Activated CD4-positive, alpha-beta memory T cell treated with anti-CD3 and anti-CD28 coated beads, Interleukin-2, amount 10 ng/mL, durations not matched to agents 7 days and 5 days (primary cell): ENCODE measurements around the gene PRDM12. TPM values are rescaled to one million over a fixed set of nuclear protein-coding genes. Genes with fewer than 3 reads are reported as not detected.

Experiments
- CTCF ChIA-PET: fragments of 350-600 bp; sonication (Branson Sonifier 250); formaldehyde crosslinking; loops from one replicate; lab custom pipeline; 2021; ENCODE audit warnings: antibody characterized with exemption, inconsistent platforms; lab: Charles Lee
- POLR2A ChIA-PET: fragments of 350-600 bp; sonication (Branson Sonifier 250); formaldehyde crosslinking; loops from one replicate; lab custom pipeline; 2021; ENCODE audit warnings: antibody characterized with exemption; lab: Charles Lee
- DNase-seq: peaks from one replicate; pipeline ENCODE4 v3.0.0-alpha.2; 2020
- H3K27ac Mint-ChIP-seq: one replicate; pipeline ENCODE4 v1.8.0; 2021; ENCODE audit warnings: mild to moderate bottlenecking, mixed read lengths
- H3K27me3 Mint-ChIP-seq: one replicate; pipeline ENCODE4 v1.8.0; 2021; ENCODE audit warnings: mixed read lengths
- H3K36me3 Mint-ChIP-seq: one replicate; pipeline ENCODE4 v1.8.0; 2021; ENCODE audit warnings: low read depth, mixed read lengths
- H3K4me1 Mint-ChIP-seq: one replicate; pipeline ENCODE4 v1.8.0; 2021; ENCODE audit warnings: mixed read lengths
- H3K4me3 Mint-ChIP-seq: one replicate; pipeline ENCODE4 v1.8.0; 2021; ENCODE audit warnings: mild to moderate bottlenecking, mixed read lengths
- H3K9me3 Mint-ChIP-seq: one replicate; pipeline ENCODE4 v1.8.0; 2021; ENCODE audit warnings: mixed read lengths
- total RNA-seq, 2 experiments: library from RNA; stranded (reverse); gene quantifications; one replicate each; pipeline ENCODE4 v1.2.3, GENCODE V29; 2021

PRDM12 gene
- total RNA-seq, 2 experiments from 2014 or later: not detected

- POLR2A ChIA-PET: interaction anchor here (2.0 to 5.1 kb wide), 2 partner anchors 10 to 14 kb away, joined by 17 to 48 read pairs; no protein-coding TSS in a partner anchor
- Mint-ChIP-seq H3K4me3 (peak overlapping the region; percentile 89), H3K27me3 (peaks cover 3% of the 10 kb centered on the region), H3K36me3 (peaks cover 27% of the 10 kb centered on the region), H3K9me3 (peaks cover 6% of the 10 kb centered on the region), H3K4me1 (peaks cover 59% of the 10 kb centered on the region), H3K27ac (no peak overlapping the region)
- CTCF ChIA-PET: interaction anchor here (0.6 to 2.9 kb wide), 6 partner anchors 8 to 353 kb away, joined by 3 to 20 read pairs (median 12); partner anchors contain the start of gene FUBP3
- no peak for DNase-seq
These were observed 27.9 kb downstream of the PRDM12 start for GRCh38 chr9:130692321-130692720.

- H3K9me3 Mint-ChIP-seq: peaks cover 6% of the 10 kb centered on the region
- ChIA-PET POLR2A (interaction anchor here (0.7 to 5.1 kb wide), 12 partner anchors 8 to 955 kb away, joined by 3 to 48 read pairs (median 5); partner anchors contain the start of genes FUBP3 and NUP214), CTCF (interaction anchor here (0.8 to 2.9 kb wide), 10 partner anchors 9 to 233 kb away, joined by 3 to 20 read pairs (median 6); partner anchors contain the start of gene FUBP3)
- DNase-seq: no peak
- H3K36me3 Mint-ChIP-seq: peaks cover 32% of the 10 kb centered on the region
- peak overlapping the region; percentile 89 for H3K4me3 Mint-ChIP-seq
- H3K27me3 Mint-ChIP-seq: no peaks in the 10 kb centered on the region
- peaks cover 55% of the 10 kb centered on the region for H3K4me1 Mint-ChIP-seq
- H3K27ac Mint-ChIP-seq: peak overlapping the region; percentile 85
These were observed 28.7 kb downstream of the PRDM12 start for GRCh38 chr9:130693101-130693425.

GRCh38 chr9:130693426-130694191 lies 29.2 kb downstream of the PRDM12 start, which contains the start of gene EXOSC2:
Gene EXOSC2, plus strand, starts transcription at chr9:130693780. Its CDS starts 12 bp downstream, at chr9:130693792.
- ChIA-PET CTCF (interaction anchor here (0.8 to 2.9 kb wide), 10 partner anchors 8 to 233 kb away, joined by 3 to 20 read pairs (median 6); partner anchors contain the start of gene FUBP3), POLR2A (interaction anchor here (0.7 to 5.1 kb wide), 13 partner anchors 8 to 956 kb away, joined by 3 to 48 read pairs (median 5); partner anchors contain the start of genes FUBP3 and NUP214)
- Mint-ChIP-seq H3K27me3 (no peaks in the 10 kb centered on the region), H3K4me3 (peak within 1 kb of the TSS; percentile 89), H3K9me3 (peaks cover 6% of the 10 kb centered on the region), H3K36me3 (peaks cover 36% of the 10 kb centered on the region), H3K27ac (peak within 1 kb of the TSS; percentile 85), H3K4me1 (peaks cover 55% of the 10 kb centered on the region)
- DNase-seq: peak; percentile 99

GRCh38 chr9:130694205-130694604 lies 29.8 kb downstream of the PRDM12 start:
- Mint-ChIP-seq H3K27ac (peak overlapping the region; percentile 85), H3K9me3 (peaks cover 6% of the 10 kb centered on the region), H3K4me1 (peaks cover 61% of the 10 kb centered on the region), H3K4me3 (peak overlapping the region; percentile 89), H3K36me3 (peaks cover 42% of the 10 kb centered on the region), H3K27me3 (no peaks in the 10 kb centered on the region)
- CTCF ChIA-PET: interaction anchor here (1.0 to 2.9 kb wide), 5 partner anchors 8 to 234 kb away, joined by 3 to 17 read pairs (median 12); no protein-coding TSS in a partner anchor
- DNase-seq: no peak
- POLR2A ChIA-PET: interaction anchor here (0.9 to 5.1 kb wide), 8 partner anchors 10 to 431 kb away, joined by 3 to 48 read pairs (median 6); partner anchors contain the start of genes FUBP3 and NUP214

GRCh38 chr9:130696139-130696650 lies 31.8 kb downstream of the PRDM12 start:
- H3K4me3 Mint-ChIP-seq: no peak overlapping the region
- H3K4me1 Mint-ChIP-seq: peaks cover 50% of the 10 kb centered on the region
- POLR2A ChIA-PET: interaction anchor here (1.2 to 5.1 kb wide), 2 partner anchors 10 to 14 kb away, joined by 5 to 48 read pairs; no protein-coding TSS in a partner anchor
- no peak overlapping the region for H3K27ac Mint-ChIP-seq
- DNase-seq: no peak
- H3K27me3 Mint-ChIP-seq: no peaks in the 10 kb centered on the region
- H3K36me3 Mint-ChIP-seq: peaks cover 53% of the 10 kb centered on the region
- H3K9me3 Mint-ChIP-seq: peaks cover 6% of the 10 kb centered on the region
- CTCF ChIA-PET: interaction anchor here (0.9 to 1.5 kb wide), 3 partner anchors 10 to 14 kb away, joined by 3 to 7 read pairs (median 4); no protein-coding TSS in a partner anchor

- H3K27ac Mint-ChIP-seq: peak overlapping the region; percentile 7
- DNase-seq: no peak
- H3K9me3 Mint-ChIP-seq: peaks cover 4% of the 10 kb centered on the region
- H3K4me1 Mint-ChIP-seq: peaks cover 48% of the 10 kb centered on the region
- CTCF ChIA-PET: no interaction called here
- POLR2A ChIA-PET: interaction anchor here (5.1 kb wide), 1 partner anchor 10 kb away, joined by 48 read pairs; no protein-coding TSS in a partner anchor
- H3K4me3 Mint-ChIP-seq: no peak overlapping the region
- H3K27me3 Mint-ChIP-seq: no peaks in the 10 kb centered on the region
- peaks cover 61% of the 10 kb centered on the region for H3K36me3 Mint-ChIP-seq
These were observed 32.6 kb downstream of the PRDM12 start for GRCh38 chr9:130696996-130697395.

- peaks cover 38% of the 10 kb centered on the region for H3K4me1 Mint-ChIP-seq
- no peak for DNase-seq
- POLR2A ChIA-PET: interaction anchor here (1.6 kb wide), 1 partner anchor 10 kb away, joined by 5 read pairs; no protein-coding TSS in a partner anchor
- no peak overlapping the region for H3K27ac Mint-ChIP-seq
- H3K27me3 Mint-ChIP-seq: no peaks in the 10 kb centered on the region
- no peak overlapping the region for H3K4me3 Mint-ChIP-seq
- no peaks in the 10 kb centered on the region for H3K9me3 Mint-ChIP-seq
- CTCF ChIA-PET: interaction anchor here (0.9 to 3.9 kb wide), 6 partner anchors 9 to 34 kb away, joined by 3 to 25 read pairs (median 4); no protein-coding TSS in a partner anchor
- peaks cover 74% of the 10 kb centered on the region for H3K36me3 Mint-ChIP-seq
These were observed 34.1 kb downstream of the PRDM12 start for GRCh38 chr9:130698514-130698913.

- Mint-ChIP-seq H3K36me3 (peaks cover 79% of the 10 kb centered on the region), H3K27ac (no peak overlapping the region), H3K9me3 (no peaks in the 10 kb centered on the region), H3K27me3 (no peaks in the 10 kb centered on the region), H3K4me1 (peaks cover 38% of the 10 kb centered on the region), H3K4me3 (no peak overlapping the region)
- ChIA-PET POLR2A (interaction anchor here (1.0 to 1.6 kb wide), 2 partner anchors 10 to 14 kb away, joined by 3 to 5 read pairs; no protein-coding TSS in a partner anchor), CTCF (interaction anchor here (0.9 to 3.9 kb wide), 6 partner anchors 8 to 33 kb away, joined by 3 to 25 read pairs (median 4); no protein-coding TSS in a partner anchor)
- DNase-seq: no peak
These were observed 34.7 kb downstream of the PRDM12 start for GRCh38 chr9:130699047-130699446.

- POLR2A ChIA-PET: interaction anchor here (0.6 to 1.6 kb wide), 5 partner anchors 8 to 362 kb away, joined by 3 to 5 read pairs (median 3); partner anchors contain the start of gene EXOSC2
- DNase-seq: peak; percentile 72
- no peak overlapping the region for H3K27ac Mint-ChIP-seq
- H3K36me3 Mint-ChIP-seq: peaks cover 70% of the 10 kb centered on the region
- H3K4me3 Mint-ChIP-seq: no peak overlapping the region
- H3K27me3 Mint-ChIP-seq: no peaks in the 10 kb centered on the region
- no peaks in the 10 kb centered on the region for H3K9me3 Mint-ChIP-seq
- peaks cover 22% of the 10 kb centered on the region for H3K4me1 Mint-ChIP-seq
- CTCF ChIA-PET: interaction anchor here (0.7 to 3.9 kb wide), 30 partner anchors 9 to 345 kb away, joined by 3 to 25 read pairs (median 4); partner anchors contain the start of gene EXOSC2
These were observed 36.9 kb downstream of the PRDM12 start for GRCh38 chr9:130701059-130702022.

GRCh38 chr9:130703501-130703900 lies 39.1 kb downstream of the PRDM12 start:
- Mint-ChIP-seq H3K27me3 (no peaks in the 10 kb centered on the region), H3K4me1 (peaks cover 7% of the 10 kb centered on the region), H3K36me3 (peaks cover 54% of the 10 kb centered on the region), H3K27ac (no peak overlapping the region), H3K9me3 (no peaks in the 10 kb centered on the region), H3K4me3 (no peak overlapping the region)
- no peak for DNase-seq
- ChIA-PET CTCF (no interaction called here), POLR2A (interaction anchor here (7.4 kb wide), 1 partner anchor 9 kb away, joined by 48 read pairs; the partner anchor contains the start of gene EXOSC2)

- peaks cover 5% of the 10 kb centered on the region for H3K4me1 Mint-ChIP-seq
- peaks cover 24% of the 10 kb centered on the region for H3K36me3 Mint-ChIP-seq
- ChIA-PET POLR2A (interaction anchor here (0.6 to 7.4 kb wide), 4 partner anchors 8 to 466 kb away, joined by 3 to 48 read pairs (median 4); partner anchors contain the start of gene EXOSC2), CTCF (interaction anchor here (0.7 to 2.8 kb wide), 12 partner anchors 9 to 1830 kb away, joined by 3 to 17 read pairs (median 4); partner anchors contain the start of gene EXOSC2)
- H3K4me3 Mint-ChIP-seq: no peak overlapping the region
- DNase-seq: peak; percentile 70
- H3K27me3 Mint-ChIP-seq: no peaks in the 10 kb centered on the region
- H3K9me3 Mint-ChIP-seq: no peaks in the 10 kb centered on the region
- H3K27ac Mint-ChIP-seq: no peak overlapping the region
These were observed 43.0 kb downstream of the PRDM12 start for GRCh38 chr9:130707225-130707976.
